Measurements from ENCODE around the gene HMX1.

Gene HMX1

GRCh38 chr4:8817096-8817812 lies 54.4 kb downstream of the HMX1 start:
- DNase-seq = no peak
